ENCODE measurements around the gene RAB27A.
A peak's percentile ranks its signal among the peaks of the same experiment; 100 is the strongest.

Gene RAB27A

DNA sequence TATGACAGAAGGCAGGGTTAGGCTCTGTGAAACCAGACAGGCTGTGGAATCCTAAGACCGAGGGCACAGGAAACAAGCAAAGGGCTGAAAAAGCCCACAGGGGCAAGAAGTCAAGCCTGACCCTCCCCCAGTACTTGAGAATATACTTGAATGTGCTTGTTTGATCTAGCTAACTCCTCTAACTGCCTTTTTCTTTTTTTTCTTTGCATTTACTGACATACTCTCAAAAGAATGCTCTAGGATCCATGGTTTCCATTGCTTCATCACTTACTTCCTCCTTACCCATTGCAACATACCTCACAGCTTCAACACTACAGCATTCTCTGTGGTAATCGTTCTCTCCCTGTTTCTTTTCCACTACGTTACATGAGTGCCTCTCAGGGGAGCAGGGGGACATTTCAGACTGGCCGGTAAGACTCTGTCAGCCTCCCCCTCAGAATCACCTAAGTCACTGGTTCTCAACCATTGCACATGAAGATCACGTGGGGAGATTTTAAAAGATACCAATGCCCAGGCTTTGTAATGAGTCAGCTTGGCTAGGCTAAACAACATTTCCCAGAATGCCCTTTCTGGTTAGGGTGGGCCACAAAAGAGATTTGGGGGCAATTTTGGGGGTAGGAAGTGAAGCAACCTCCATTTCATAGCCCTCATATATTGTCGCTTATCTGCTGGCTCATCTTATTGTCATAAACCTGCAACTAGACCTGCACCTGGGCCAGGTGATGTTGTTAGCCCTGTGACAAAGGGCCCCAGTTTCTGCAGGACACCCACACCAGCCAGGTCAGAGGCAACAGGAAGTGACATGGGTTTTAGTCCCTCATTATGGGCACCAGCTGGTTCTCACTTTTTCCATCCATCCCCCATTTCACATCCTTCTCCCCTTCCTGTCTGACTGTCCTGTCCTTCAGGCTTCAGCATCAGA is 68.3 kb downstream of the RAB27A start:
- peak; percentile 65 for DNase-seq

DNA sequence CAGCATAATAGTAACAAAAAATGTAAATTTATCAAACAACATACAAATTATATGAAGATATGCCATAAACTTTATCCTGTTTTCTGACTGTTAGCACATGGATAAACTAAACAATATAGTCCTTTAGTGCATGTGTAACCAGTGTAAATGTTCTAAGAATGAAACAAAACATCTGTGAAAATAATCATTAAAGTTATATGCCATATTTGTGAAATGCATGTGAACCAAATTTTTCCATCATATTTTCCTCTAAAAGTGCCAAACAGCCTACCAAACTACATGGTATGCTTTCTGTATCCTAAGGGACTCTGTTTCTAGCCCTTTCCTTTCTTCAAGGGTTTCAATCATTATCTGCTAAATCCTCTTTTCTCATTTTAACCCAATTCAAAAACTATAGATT is 69.0 kb downstream of the RAB27A start:
- DNase-seq: no peak

GRCh38 chr15:55218056-55218455 is 71.6 kb downstream of the RAB27A start:
- DNase-seq: no peak

GRCh38 chr15:55204464-55204863 is 85.1 kb downstream of the RAB27A start:
- DNase-seq: no peak

DNA sequence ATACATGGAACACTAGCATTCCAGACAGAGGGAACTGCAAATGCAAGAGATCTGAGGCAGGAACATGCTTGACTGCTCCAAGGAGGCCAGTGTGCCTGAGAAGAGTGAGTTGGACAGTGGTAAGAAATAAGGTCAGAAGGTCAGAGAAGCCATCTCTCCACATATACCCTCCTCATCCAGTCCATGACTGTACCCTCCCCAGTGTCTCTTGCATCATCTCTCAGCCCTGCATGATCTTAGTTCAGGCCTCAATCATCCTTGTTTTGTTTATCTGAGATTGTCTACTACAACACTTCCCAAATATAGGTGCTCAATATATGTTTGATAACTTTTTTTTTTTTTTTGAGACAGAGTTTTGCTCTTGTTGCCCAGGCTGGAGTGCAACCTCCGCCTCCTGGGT is 87.4 kb downstream of the RAB27A start:
- DNase-seq: no peak

DNA sequence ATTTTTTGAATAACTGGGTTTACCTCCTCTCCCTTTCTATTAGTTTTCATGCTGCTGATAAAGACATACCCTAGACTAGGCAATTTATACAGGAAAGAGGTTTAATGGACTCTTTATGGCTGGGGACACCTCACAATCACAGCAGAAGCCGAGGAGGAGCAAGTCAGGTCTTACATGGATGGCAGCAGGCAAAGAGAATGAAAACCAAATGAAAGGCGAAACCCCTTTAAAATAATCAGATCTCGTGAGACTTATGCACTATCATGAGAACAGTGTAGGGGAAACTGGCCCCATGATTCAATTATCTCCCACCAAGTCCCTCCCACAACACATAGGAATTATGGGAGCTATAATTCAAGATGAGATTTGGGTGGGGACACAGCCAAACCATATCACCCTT is 90.9 kb downstream of the RAB27A start:
- no peak for DNase-seq

DNA sequence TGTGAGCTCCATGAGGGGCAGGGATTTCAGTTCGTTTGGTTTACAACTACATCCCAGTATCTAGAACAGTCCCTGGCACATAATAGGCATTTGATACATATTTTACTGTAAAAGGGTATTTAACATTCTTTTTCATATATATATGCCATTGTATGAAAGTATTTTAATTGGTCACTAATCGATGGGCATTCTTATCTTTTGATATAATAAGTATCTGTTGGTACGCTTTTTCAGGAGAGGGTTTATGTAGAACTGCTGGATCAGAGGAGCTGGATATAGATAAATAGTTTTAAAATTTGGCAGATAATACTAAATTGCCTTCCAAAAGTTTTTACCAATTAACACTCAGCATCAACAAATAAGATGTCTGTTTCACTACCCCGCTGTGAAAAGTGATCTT is 91.9 kb downstream of the RAB27A start:
- no peak for DNase-seq

- DNase-seq: no peak
Measured at GRCh38 chr15:55197362-55197705, 92.3 kb downstream of the RAB27A start.

DNA sequence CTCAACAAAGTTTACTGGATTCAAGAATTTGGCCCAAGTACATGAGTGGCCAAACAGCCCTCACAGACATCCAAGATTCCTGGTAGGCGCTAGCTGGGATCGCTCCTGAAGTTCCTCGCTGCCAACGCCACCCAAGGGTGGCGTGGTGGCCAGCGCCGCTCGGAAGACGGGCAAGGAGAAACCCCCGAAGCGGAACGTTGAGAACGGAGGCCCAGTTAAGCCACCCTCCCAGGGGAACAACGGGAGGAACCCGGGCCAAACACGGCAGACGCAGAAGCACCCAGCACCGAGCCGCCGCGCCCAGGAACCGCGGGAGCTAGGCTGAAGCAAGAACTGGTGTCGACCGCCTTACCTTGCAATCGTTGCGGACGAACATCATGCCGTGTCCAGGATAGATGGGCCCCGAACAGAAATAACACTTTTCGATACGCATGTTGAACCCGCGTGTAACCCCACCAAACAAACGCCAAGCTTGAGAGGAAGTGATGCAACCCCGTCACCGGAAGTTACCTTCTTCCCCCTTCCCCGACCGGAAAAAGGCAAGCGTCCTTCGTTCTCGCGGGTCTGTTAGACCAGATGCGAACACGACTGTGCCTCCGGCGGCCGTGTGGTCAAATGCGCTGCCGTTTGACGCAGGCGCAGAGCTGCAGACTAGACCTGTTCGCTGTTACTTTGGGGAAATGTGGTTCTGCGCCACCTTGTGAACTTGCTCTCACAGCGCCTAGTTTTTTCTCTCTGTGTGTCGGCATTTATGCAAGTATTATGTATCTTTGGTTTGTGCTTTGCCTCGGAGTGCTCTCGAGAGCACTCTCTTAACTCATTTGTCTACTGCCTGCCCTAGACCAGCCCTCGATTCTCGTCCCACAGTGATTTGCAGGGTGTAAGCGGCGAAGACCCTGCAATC is 92.9 kb downstream of the RAB27A start, which contains the start of gene RSL24D1:
Gene RSL24D1 (minus strand): TSS at position 484 of the 904 bp plus-strand sequence. CDS start 51 bp downstream, at position 433.
- peak; percentile 98 for DNase-seq

DNA sequence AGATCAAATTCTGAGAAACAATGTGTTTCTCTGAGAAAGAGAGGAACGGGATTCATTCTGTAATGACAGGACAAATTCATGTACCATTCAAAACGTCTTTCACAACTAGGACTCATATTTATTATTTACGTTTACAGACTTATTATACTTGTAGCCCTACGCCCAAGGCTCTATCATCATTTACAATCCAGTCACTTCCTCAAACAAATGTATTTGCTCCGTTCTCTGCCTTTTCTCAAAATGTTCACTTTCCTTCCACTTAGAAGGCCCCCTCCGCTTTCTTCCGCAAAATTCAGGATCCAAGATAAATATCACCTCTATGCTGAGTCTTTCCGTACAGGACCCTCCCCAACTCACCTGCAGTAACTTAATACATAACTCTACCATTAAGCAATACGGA is 93.6 kb downstream of the RAB27A start:
- no peak for DNase-seq

DNA sequence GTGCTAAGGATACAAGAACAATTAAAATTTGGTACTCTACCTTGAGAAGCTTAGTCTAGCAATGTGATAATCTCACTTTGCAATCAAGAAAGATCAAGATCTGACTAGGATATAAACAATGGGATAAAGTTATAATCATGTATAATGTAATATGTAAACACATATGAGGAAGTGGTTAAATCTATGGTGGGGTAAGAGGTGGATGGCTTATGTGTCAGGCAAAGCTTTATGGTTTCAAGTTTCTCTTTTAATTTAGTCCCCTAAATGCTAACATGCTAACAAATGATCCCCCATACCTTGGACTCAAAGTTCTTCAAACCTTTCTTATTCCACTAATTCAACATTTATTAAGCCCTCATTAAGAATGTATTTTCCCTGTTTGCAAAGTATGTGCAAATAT is 95.4 kb downstream of the RAB27A start:
- no peak for DNase-seq

- no peak for DNase-seq
Measured at GRCh38 chr15:55186331-55186730, 103.3 kb downstream of the RAB27A start.

DNA sequence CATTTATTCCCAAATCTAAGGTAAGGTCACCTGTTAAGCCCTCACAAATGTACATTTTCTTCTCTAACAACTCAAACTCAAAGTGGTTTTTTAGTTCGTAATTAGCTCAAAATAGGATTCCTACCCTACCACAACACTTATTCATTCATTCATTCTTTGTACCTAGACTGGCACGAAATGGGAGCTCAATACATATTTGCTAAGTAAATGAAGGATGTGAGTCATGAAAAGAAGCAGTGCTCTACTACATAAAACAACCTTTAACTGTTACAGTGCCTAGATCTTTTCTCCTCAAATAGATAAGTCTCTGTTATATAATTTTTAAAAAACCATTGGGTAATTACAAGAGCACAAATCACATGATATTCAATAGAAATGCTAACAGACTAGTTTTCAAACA is 105.9 kb downstream of the RAB27A start:
- DNase-seq: no peak

DNA sequence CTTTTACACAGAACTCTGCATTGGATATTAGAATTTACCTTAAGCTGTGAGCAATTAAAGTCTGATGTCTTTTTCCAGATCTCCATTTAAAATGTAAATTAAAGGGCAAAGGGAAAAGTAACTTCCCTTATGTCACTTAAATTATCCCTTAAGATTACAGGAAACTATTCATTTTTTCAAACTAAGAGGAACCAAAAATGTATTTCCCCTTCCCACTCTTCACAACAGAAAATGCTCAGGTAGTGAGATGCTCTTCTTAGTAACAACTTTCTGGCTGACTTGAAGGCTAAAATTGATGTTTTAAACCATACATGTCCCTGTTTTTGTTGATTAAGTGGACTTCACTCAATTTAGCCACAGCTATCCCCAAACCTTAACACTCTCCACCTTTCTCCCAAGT is 110.5 kb downstream of the RAB27A start:
- no peak for DNase-seq

GRCh38 chr15:55170361-55170760 is 119.3 kb downstream of the RAB27A start:
- DNase-seq: no peak

GRCh38 chr15:55168350-55168974 is 121.2 kb downstream of the RAB27A start:
- DNase-seq: peak; percentile 79

DNA sequence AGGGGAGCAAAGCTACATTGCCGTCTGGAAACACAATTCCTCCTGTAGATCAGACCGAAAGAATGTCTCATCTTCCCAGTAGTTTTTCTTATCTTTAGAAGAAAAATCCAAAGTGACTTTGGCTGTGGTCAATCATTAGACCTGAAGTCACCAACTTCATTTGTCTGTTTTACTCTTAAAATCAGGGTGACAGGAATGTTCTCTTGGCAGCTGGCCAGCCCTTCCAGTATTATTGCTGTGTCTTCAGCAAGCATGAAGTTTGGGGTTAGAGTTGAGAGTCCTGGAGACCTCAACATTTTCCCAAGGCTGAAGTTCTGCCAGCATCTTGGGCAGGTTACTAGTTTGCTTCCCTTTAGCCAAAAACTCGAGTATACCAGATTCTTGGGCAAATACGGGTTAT is 125.3 kb downstream of the RAB27A start:
- no peak for DNase-seq
